ENCODE measurements around the gene AICDA. TPM values are rescaled to one million over a fixed set of nuclear protein-coding genes. Genes with fewer than 3 reads are reported as not detected.

The AICDA gene
- total RNA-seq, 1 experiment from 2014 or later: not detected

Other genes starting within 250 kb of the AICDA start
- gene CLEC6A, start 156.9 kb downstream of the AICDA start, total RNA-seq (2021; ENCODE audit: unreplicated experiment): not detected
- not detected for gene CLEC4D, start 99.4 kb downstream of the AICDA start, total RNA-seq (2021; ENCODE audit: unreplicated experiment)
- gene CLEC4E, start 72.0 kb downstream of the AICDA start, total RNA-seq (2021; ENCODE audit: unreplicated experiment): not detected
- not detected for gene MFAP5, start 50.0 kb upstream of the AICDA start, total RNA-seq (2021; ENCODE audit: unreplicated experiment)
- 17.1 TPM for gene RIMKLB, start 85.1 kb upstream of the AICDA start, total RNA-seq (2021; ENCODE audit: unreplicated experiment)
- gene A2ML1, start 209.8 kb upstream of the AICDA start, total RNA-seq (2021; ENCODE audit: unreplicated experiment): not detected

All from Panc1 (cell line).